Spleen (tissue), 11 donors: Measurements from ENCODE around the gene HOMEZ. TPM values are rescaled to one million over a fixed set of nuclear protein-coding genes. Genes with fewer than 3 reads are reported as not detected.

Experiments used
- DNase-seq: peaks from one replicate; pipeline ENCODE4 v3.0.0-alpha.2; 2020
- H3K27ac ChIP-seq, 8 donors: fragments of 200-600 bp; sonication (generic) in 7 of 8; 1 replicate in 4 of 8; 2 replicates in 4 of 8; pipeline versions ENCODE4 v1.5.0 to v1.8.0; 2016 to 2021; ENCODE audit warnings: inconsistent platforms in 4 of 8, mild to moderate bottlenecking in 4 of 8, moderate library complexity in 1 of 8
- H3K27me3 ChIP-seq, 7 donors: fragments of 200-600 bp; sonication (generic) in 6 of 7; replicated peaks in 1 of 7; 1 replicate in 4 of 7; 2 replicates in 3 of 7; pipeline versions ENCODE4 v1.5.0 to v1.8.0; 2016 to 2021; ENCODE audit warnings: inconsistent platforms in 3 of 7, mild to moderate bottlenecking in 1 of 7
- H3K36me3 ChIP-seq, 6 donors: fragments of 200-600 bp; sonication (generic) in 5 of 6; 1 replicate in 4 of 6; 2 replicates in 2 of 6; pipeline versions ENCODE4 v1.5.0 to v1.8.0; 2016 to 2021; ENCODE audit warnings: inconsistent platforms in 2 of 6
- H3K4me1 ChIP-seq, 6 donors: fragments of 200-600 bp; sonication (generic) in 5 of 6; 1 replicate in 3 of 6; 2 replicates in 3 of 6; pipeline versions ENCODE4 v1.5.0 to v1.8.0; 2016 to 2021; ENCODE audit warnings: inconsistent platforms in 3 of 6
- H3K4me3 ChIP-seq, 8 donors: fragments of 200-600 bp; sonication (generic) in 7 of 8; 1 replicate in 4 of 8; 2 replicates in 4 of 8; pipeline versions ENCODE4 v1.5.0 to v1.8.0; 2016 to 2021; ENCODE audit warnings: inconsistent platforms in 4 of 8, mild to moderate bottlenecking in 4 of 8, moderate library complexity in 2 of 8
- H3K9me3 ChIP-seq, 8 donors: fragments of 200-600 bp; sonication (generic) in 7 of 8; 1 replicate in 4 of 8; 2 replicates in 4 of 8; pipeline versions ENCODE4 v1.5.0 to v1.8.0; 2016 to 2021; ENCODE audit warnings: inconsistent platforms in 4 of 8
- CTCF ChIP-seq, 11 experiments: fragments of 200-600 bp in 7 of 11; fragments of 450-650 bp in 4 of 11; sonication (generic) in 4 of 11; IDR thresholded peaks in 8 of 11; conservative IDR thresholded peaks in 3 of 11; 1 replicate in 7 of 11; 2 replicates in 4 of 11; pipeline versions ENCODE4 v1.4.0 to v1.8.0; 2016 to 2021; ENCODE audit warnings: antibody characterized with exemption in 11 of 11, inconsistent platforms in 4 of 11, mild to moderate bottlenecking in 1 of 11
- POLR2A ChIP-seq, 3 donors: fragments of 450-650 bp; IDR thresholded peaks; one replicate each; pipeline ENCODE4 v1.5.1; 2017; ENCODE audit warnings: antibody characterized with exemption in 3 of 3, mild to moderate bottlenecking in 1 of 3
- POLR2AphosphoS5 ChIP-seq, 3 donors: sonication (generic); formaldehyde crosslinking; IDR thresholded peaks; one replicate each; pipeline ENCODE4 v1.5.1; 2017; ENCODE audit warnings: antibody characterized with exemption in 3 of 3
- whole genome bisulfite sequencing, 5 donors: extraction: QIAGEN DNeasy Blood & Tissue Kit in 3 of 5; methylation state at CpG; one replicate each; pipeline versions ENCODE4 v1.1.5 to v1.1.7; 2013 to 2018; 5-methylcytosine and 5-hydroxymethylcytosine counted together
- intact Hi-C: fragments of 100-400 bp; cut with DNase I; formaldehyde crosslinking; loops from one replicate; pipeline ENCODE4 v1.15.0; 2023; ENCODE audit warnings: low total_unique reads
- polyA plus RNA-seq, 3 donors: library from polyadenylated mRNA; stranded (reverse); fragments of 200-250 nt; gene quantifications; one replicate each; pipeline ENCODE4 v1.2.1, GENCODE V29; 2013
- total RNA-seq, 7 donors: library from RNA; depleted of rRNA in 3 of 7; stranded (reverse); fragments of >200 nt in 3 of 7; fragmentation: NEBNext Ultra II Directional in 4 of 7; extraction: Animal tissue kit (Norgen Biotek cat#: 25700) in 4 of 7; gene quantifications; one replicate each; pipeline versions ENCODE4 v1.1.0 to v1.2.1, GENCODE V29; 2016 to 2021
- donor health status: healthy with polysubstance abuse.
- donor health status: DM: no; HTN: no; CAD: no; lungs with moderate emphysema.
- donor health status: DM: no; HTN: no; CAD: no.
- donor health status: Bipolar disorder and iron deficiency.
- donor health status: healthy.
- donor health status: DM: no; HTN: no; CAD: no.
- donor health status: DM: yes; HTN: yes; CAD: no.

Gene HOMEZ
- total and polyA plus RNA-seq, 10 donors: 3.1 to 13.0 (median 8.5) TPM

- H3K27ac ChIP-seq: peak overlapping the region; percentile 39 to 88 (median 84)
- TF ChIP-seq POLR2A (IDR thresholded peaks at IDR 0.05) (no peak), POLR2AphosphoS5 (IDR thresholded peaks at IDR 0.05) (no peak), CTCF (IDR thresholded peaks at IDR 0.05 in 8 of 11, conservative IDR thresholded peaks at IDR 0.05 in 3 of 11) (no peak)
- H3K4me1 ChIP-seq: peaks cover 11 to 68% (median 44%) of the 10 kb centered on the region in 6 donors
- intact Hi-C loops: no loop called here
- no peaks in the 10 kb centered on the region for H3K27me3 ChIP-seq
- 23 to 38% (median 36%) methylated on average over 5 of the region's 5 CpGs for WGBS, 5 donors
- DNase-seq: no peak
- no peaks in the 10 kb centered on the region for H3K9me3 ChIP-seq
- peak overlapping the region; percentile 47 to 77 (median 59) for H3K4me3 ChIP-seq
- peaks cover 0 to 46% (median 1%) of the 10 kb centered on the region in 6 donors for H3K36me3 ChIP-seq
These were observed 21.2 kb upstream of the HOMEZ start for GRCh38 chr14:23307146-23307530.

- Histone ChIP-seq H3K27ac (peak within 1 kb of the TSS; percentile 39 to 88 (median 84)), H3K4me1 (peaks cover 11 to 72% (median 44%) of the 10 kb centered on the region in 6 donors), H3K9me3 (no peaks in the 10 kb centered on the region), H3K27me3 (no peaks in the 10 kb centered on the region), H3K4me3 (peak within 1 kb of the TSS; percentile 47 to 77 (median 59)), H3K36me3 (peaks cover 0 to 40% (median 1%) of the 10 kb centered on the region in 6 donors)
- WGBS, 5 donors: 3 to 11% (median 4%) methylated on average over 24 of the region's 24 CpGs
- peak; percentile 90 for DNase-seq
- intact Hi-C loops: no loop called here
- TF ChIP-seq CTCF (IDR thresholded peaks at IDR 0.05 in 8 of 11, conservative IDR thresholded peaks at IDR 0.05 in 3 of 11) (no peak), POLR2AphosphoS5 (IDR thresholded peaks at IDR 0.05) (peak; percentile 68 to 85 (median 83))
These were observed 20.6 kb upstream of the HOMEZ start, which contains the start of gene BCL2L2 for GRCh38 chr14:23306412-23307145. Gene BCL2L2 (plus strand): TSS chr14:23306833. CDS start chr14:23307768, 935 bp downstream.

GRCh38 chr14:23302290-23303225, 16.6 kb upstream of the HOMEZ start, which contains the start of gene PPP1R3E:
Gene PPP1R3E (minus strand): TSS chr14:23302859. CDS start chr14:23302576, 283 bp downstream.
- Histone ChIP-seq H3K4me3 (peak within 1 kb of the TSS; percentile 72 to 92 (median 84)), H3K9me3 (no peaks in the 10 kb centered on the region), H3K27me3 (no peaks in the 10 kb centered on the region), H3K4me1 (peaks cover 16 to 73% (median 51%) of the 10 kb centered on the region in 6 donors), H3K27ac (peak within 1 kb of the TSS; percentile 93 to 98 (median 96)), H3K36me3 (peaks cover 0 to 17% (median 7%) of the 10 kb centered on the region in 6 donors)
- WGBS, 5 donors: 2 to 3% (median 2%) methylated on average over 51 to 81 of the region's 81 CpGs
- peak; percentile 97 for DNase-seq
- TF ChIP-seq CTCF (IDR thresholded peaks at IDR 0.05 in 8 of 11, conservative IDR thresholded peaks at IDR 0.05 in 3 of 11): no peak
- peak; percentile 95 to 97 (median 96) for TF ChIP-seq POLR2AphosphoS5 (IDR thresholded peaks at IDR 0.05)
- peak in 1 of 3 donors; percentile 85 for TF ChIP-seq POLR2A (IDR thresholded peaks at IDR 0.05)
- intact Hi-C loops: no loop called here
